H9 (cell line): ENCODE measurements around the gene IL21R. TPM values are rescaled to one million over a fixed set of nuclear protein-coding genes. Genes with fewer than 3 reads are reported as not detected.

Experiments
- DNase-seq: peaks from one replicate; pipeline ENCODE4 v3.0.0-alpha.2; 2017
- H2AFZ ChIP-seq: one replicate; pipeline ENCODE4 v1.6.1; 2013; ENCODE audit warnings: mild to moderate bottlenecking, low read length, control low read depth, moderate library complexity
- H2AK5ac ChIP-seq: 2 replicates; pipeline ENCODE4 v1.6.1; 2013; ENCODE audit warnings: low read length, control low read depth, mixed read lengths; ENCODE audit not compliant: insufficient read length
- H2BK120ac ChIP-seq: one replicate; pipeline ENCODE4 v1.6.1; 2013; ENCODE audit warnings: low read depth, mild to moderate bottlenecking, low read length, control low read depth, inconsistent platforms; ENCODE audit not compliant: poor library complexity, severe bottlenecking
- H2BK12ac ChIP-seq: 2 replicates; pipeline ENCODE4 v1.6.1; 2013; ENCODE audit warnings: low read length, control low read depth, mixed read lengths, low read depth; ENCODE audit not compliant: insufficient read length
- H2BK15ac ChIP-seq: 2 replicates; pipeline ENCODE4 v1.6.1; 2013; ENCODE audit warnings: low read depth, low read length, control low read depth
- H2BK20ac ChIP-seq: one replicate; pipeline ENCODE4 v1.6.1; 2013; ENCODE audit warnings: low read depth, mild to moderate bottlenecking, low read length, control low read depth, inconsistent platforms; ENCODE audit not compliant: poor library complexity, severe bottlenecking
- H2BK5ac ChIP-seq: 2 replicates; pipeline ENCODE4 v1.6.1; 2013; ENCODE audit warnings: low read length, control low read depth, mixed read lengths; ENCODE audit not compliant: insufficient read length
- H3K14ac ChIP-seq: 2 replicates; pipeline ENCODE4 v1.6.1; 2013; ENCODE audit warnings: low read length, control low read depth; ENCODE audit not compliant: insufficient read depth
- H3K18ac ChIP-seq: 2 replicates; pipeline ENCODE4 v1.6.1; 2013; ENCODE audit warnings: low read depth, mild to moderate bottlenecking, mixed read lengths, low read length, control low read depth; ENCODE audit not compliant: insufficient read length
- H3K23ac ChIP-seq: 2 replicates; pipeline ENCODE4 v1.6.1; 2013; ENCODE audit warnings: low read length, control low read depth, mixed read lengths, low read depth; ENCODE audit not compliant: insufficient read length
- H3K23me2 ChIP-seq: 2 replicates; pipeline ENCODE4 v1.6.1; 2013; ENCODE audit warnings: low read depth, mild to moderate bottlenecking, mixed read lengths, low read length, control low read depth; ENCODE audit not compliant: insufficient read length, poor library complexity, severe bottlenecking
- H3K27ac ChIP-seq: 2 replicates; pipeline ENCODE4 v1.5.1; 2013; ENCODE audit warnings: low read length, control low read depth, mixed read lengths, low read depth; ENCODE audit not compliant: insufficient read length
- H3K27me3 ChIP-seq: 2 replicates; pipeline ENCODE4 v1.6.1; 2013; ENCODE audit warnings: low read length, control low read depth, inconsistent platforms; ENCODE audit not compliant: insufficient read depth
- H3K4ac ChIP-seq: 2 replicates; pipeline ENCODE4 v1.6.1; 2013; ENCODE audit warnings: low read depth, mild to moderate bottlenecking, control low read depth, inconsistent platforms, low read length, moderate library complexity
- H3K4me1 ChIP-seq: 2 replicates; pipeline ENCODE4 v1.6.1; 2013; ENCODE audit warnings: low read length, control low read depth, inconsistent platforms; ENCODE audit not compliant: insufficient read depth
- H3K4me2 ChIP-seq: 2 replicates; pipeline ENCODE4 v1.6.1; 2013; ENCODE audit warnings: low read length, control low read depth, mixed read lengths; ENCODE audit not compliant: insufficient read length, insufficient read depth
- H3K56ac ChIP-seq: 2 replicates; pipeline ENCODE4 v1.6.1; 2013; ENCODE audit warnings: low read depth, mild to moderate bottlenecking, mixed read lengths, low read length, control low read depth; ENCODE audit not compliant: insufficient read length
- H3K79me1 ChIP-seq: 2 replicates; pipeline ENCODE4 v1.6.1; 2013; ENCODE audit warnings: low read depth, mild to moderate bottlenecking, moderate library complexity, low read length, control low read depth, inconsistent platforms; ENCODE audit not compliant: insufficient read depth, poor library complexity, severe bottlenecking
- H3K79me2 ChIP-seq: 2 replicates; pipeline ENCODE4 v1.6.1; 2013; ENCODE audit warnings: low read length, control low read depth, inconsistent platforms; ENCODE audit not compliant: insufficient read depth
- H3K9ac ChIP-seq: 2 replicates; pipeline ENCODE4 v1.6.1; 2013; ENCODE audit warnings: low read length, control low read depth, mixed read lengths; ENCODE audit not compliant: insufficient read length; ENCODE audit errors: extremely low read depth
- H3K9me3 ChIP-seq: one replicate; pipeline ENCODE4 v1.6.1; 2013; ENCODE audit warnings: low read depth, low read length, inconsistent platforms; ENCODE audit not compliant: control insufficient read depth
- H3T11ph ChIP-seq: one replicate; pipeline ENCODE4 v1.6.1; 2013; ENCODE audit warnings: mild to moderate bottlenecking, low read length, control low read depth, inconsistent platforms
- H4K20me1 ChIP-seq: one replicate; pipeline ENCODE4 v1.6.1; 2013; ENCODE audit not compliant: control insufficient read depth, insufficient read length, insufficient read depth
- H4K5ac ChIP-seq: 2 replicates; pipeline ENCODE4 v1.6.1; 2013; ENCODE audit warnings: low read depth, mild to moderate bottlenecking, mixed read lengths, low read length, control low read depth; ENCODE audit not compliant: insufficient read length
- H4K8ac ChIP-seq: replicated peaks from 2 replicates; pipeline ENCODE4 v1.6.1; 2013; ENCODE audit warnings: low read length, control low read depth, mixed read lengths, low read depth; ENCODE audit not compliant: insufficient read length
- H4K91ac ChIP-seq: 2 replicates; pipeline ENCODE4 v1.6.1; 2013; ENCODE audit warnings: low read depth, mild to moderate bottlenecking, moderate library complexity, mixed read lengths, low read length, control low read depth; ENCODE audit not compliant: insufficient read length
- H3K27ac Mint-ChIP-seq, 3 experiments: 2 replicates in 2 of 3; 3 replicates in 1 of 3; pipeline ENCODE4 v1.8.0; 2020 to 2021; ENCODE audit warnings: mixed read lengths in 3 of 3, mild to moderate bottlenecking in 1 of 3, moderate library complexity in 1 of 3
- H3K27me3 Mint-ChIP-seq: 2 replicates; pipeline ENCODE4 v1.8.0; 2021; ENCODE audit warnings: low read depth, mild to moderate bottlenecking, moderate library complexity, mixed read lengths
- H3K36me3 Mint-ChIP-seq, 3 experiments: 2 replicates in 2 of 3; 3 replicates in 1 of 3; pipeline ENCODE4 v1.8.0; 2020 to 2021; ENCODE audit warnings: low read depth in 3 of 3, mixed read lengths in 3 of 3; ENCODE audit not compliant: insufficient read depth in 1 of 3
- H3K4me1 Mint-ChIP-seq, 2 experiments: 2 replicates each; pipeline ENCODE4 v1.8.0; 2020; ENCODE audit warnings: mixed read lengths in 2 of 2
- H3K4me3 Mint-ChIP-seq, 2 experiments: 2 replicates in 1 of 2; 3 replicates in 1 of 2; pipeline ENCODE4 v1.8.0; 2020 to 2021; ENCODE audit warnings: mild to moderate bottlenecking in 2 of 2, mixed read lengths in 2 of 2, moderate library complexity in 1 of 2
- H3K9me3 Mint-ChIP-seq, 2 experiments: 2 replicates in 1 of 2; 3 replicates in 1 of 2; pipeline ENCODE4 v1.8.0; 2020; ENCODE audit warnings: mild to moderate bottlenecking in 2 of 2, mixed read lengths in 2 of 2, moderate library complexity in 1 of 2
- WGBS: extraction: QIAGEN DNeasy Blood & Tissue Kit; methylation state at CpG from one replicate; pipeline ENCODE4 v1.1.7; 2013; ENCODE audit warnings: missing lambda C conversion rate, low lambda C conversion rate, mixed read lengths; ENCODE audit not compliant: insufficient read length; ENCODE audit errors: extremely low coverage; 5-methylcytosine and 5-hydroxymethylcytosine counted together
- total RNA-seq: library from RNA; stranded (reverse); gene quantifications from 2 replicates; pipeline ENCODE4 v1.2.1, GENCODE V29; 2021
- TF ChIP-seq, protein P1 (sequence below): fragments of 200-600 bp; sonication (generic); conservative IDR thresholded peaks from 3 replicates; pipeline ENCODE4 v1.8.0; 2021; ENCODE audit warnings: antibody characterized with exemption, mild to moderate bottlenecking

Gene IL21R
- total RNA-seq, 1 experiment from 2014 or later = 0.07 TPM

GRCh38 chr16:27486344-27486743 is 84.4 kb downstream of the IL21R start:
- no CpG with 5 or more reads among the region's 8 CpGs for WGBS
- Histone ChIP-seq H2BK20ac (no peak overlapping the region), H2AK5ac (no peak overlapping the region), H3K4me2 (no peak overlapping the region), H4K5ac (no peak overlapping the region), H3K79me1 (no peaks in the 10 kb centered on the region), H4K8ac (no peak overlapping the region), H3T11ph (no peak overlapping the region), H2BK120ac (no peak overlapping the region), H3K9ac (no peak overlapping the region), H3K18ac (no peak overlapping the region), H4K91ac (no peak overlapping the region), H2BK5ac (no peak overlapping the region), H3K23ac (no peak overlapping the region), H3K9me3 (no peaks in the 10 kb centered on the region), H3K27ac (no peak overlapping the region), H3K4me1 (no peaks in the 10 kb centered on the region), H2BK12ac (no peak overlapping the region), H4K20me1 (no peaks in the 10 kb centered on the region), H2AFZ (no peak overlapping the region), H3K4ac (no peak overlapping the region), H3K27me3 (no peaks in the 10 kb centered on the region), H2BK15ac (no peak overlapping the region), H3K56ac (no peak overlapping the region), H3K23me2 (no peaks in the 10 kb centered on the region), H3K79me2 (no peaks in the 10 kb centered on the region), H3K14ac (no peak overlapping the region)
- Mint-ChIP-seq H3K27me3 (no peaks in the 10 kb centered on the region), H3K36me3 (peaks cover 50 to 98% (median 90%) of the 10 kb centered on the region in 3 experiments), H3K9me3 (no peaks in the 10 kb centered on the region), H3K27ac (no peak overlapping the region), H3K4me1 (no peaks in the 10 kb centered on the region), H3K4me3 (no peak overlapping the region)
- TF ChIP-seq, protein P1, sequence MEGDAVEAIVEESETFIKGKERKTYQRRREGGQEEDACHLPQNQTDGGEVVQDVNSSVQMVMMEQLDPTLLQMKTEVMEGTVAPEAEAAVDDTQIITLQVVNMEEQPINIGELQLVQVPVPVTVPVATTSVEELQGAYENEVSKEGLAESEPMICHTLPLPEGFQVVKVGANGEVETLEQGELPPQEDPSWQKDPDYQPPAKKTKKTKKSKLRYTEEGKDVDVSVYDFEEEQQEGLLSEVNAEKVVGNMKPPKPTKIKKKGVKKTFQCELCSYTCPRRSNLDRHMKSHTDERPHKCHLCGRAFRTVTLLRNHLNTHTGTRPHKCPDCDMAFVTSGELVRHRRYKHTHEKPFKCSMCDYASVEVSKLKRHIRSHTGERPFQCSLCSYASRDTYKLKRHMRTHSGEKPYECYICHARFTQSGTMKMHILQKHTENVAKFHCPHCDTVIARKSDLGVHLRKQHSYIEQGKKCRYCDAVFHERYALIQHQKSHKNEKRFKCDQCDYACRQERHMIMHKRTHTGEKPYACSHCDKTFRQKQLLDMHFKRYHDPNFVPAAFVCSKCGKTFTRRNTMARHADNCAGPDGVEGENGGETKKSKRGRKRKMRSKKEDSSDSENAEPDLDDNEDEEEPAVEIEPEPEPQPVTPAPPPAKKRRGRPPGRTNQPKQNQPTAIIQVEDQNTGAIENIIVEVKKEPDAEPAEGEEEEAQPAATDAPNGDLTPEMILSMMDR = no peak
- DNase-seq = no peak
